ENCODE results near the gene KRT7.
A peak's percentile ranks its signal among the peaks of the same experiment; 100 is the strongest.

The KRT7 gene

DNA sequence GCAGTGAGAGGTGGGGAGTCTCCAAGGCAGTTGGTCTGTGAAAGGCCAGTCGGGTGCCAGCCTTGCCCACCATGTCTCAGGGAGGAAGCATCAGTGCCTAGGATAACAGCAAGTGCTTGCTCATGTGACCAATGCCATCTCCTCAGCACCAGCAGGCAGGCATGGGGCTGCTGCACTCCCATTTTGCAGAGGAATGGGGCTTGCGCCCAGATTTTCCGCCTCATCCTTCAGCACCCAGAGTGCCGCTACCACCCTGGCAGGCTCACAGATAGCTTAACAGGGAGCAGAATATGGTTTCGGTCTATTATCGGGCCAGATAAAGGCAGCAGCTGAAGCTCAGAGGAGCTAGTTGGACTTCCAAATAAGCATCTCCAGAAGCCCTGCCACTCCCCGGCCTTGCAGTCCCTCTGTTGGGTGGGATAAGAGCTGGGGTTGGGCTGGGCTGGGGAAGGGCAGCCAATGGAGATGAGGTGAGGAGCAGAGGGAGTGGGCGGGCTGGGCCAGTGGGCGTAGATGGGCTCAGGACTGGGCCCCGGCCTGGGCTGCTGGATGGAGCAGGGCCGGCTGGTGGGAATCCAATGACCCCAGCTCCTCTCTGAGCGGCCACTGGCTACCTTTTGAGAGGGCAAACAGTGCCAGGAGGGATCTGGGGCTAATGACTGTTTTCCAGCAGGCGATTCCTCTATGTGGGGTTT, 32.8 kb upstream of the KRT7 start:
- no peak for DNase-seq

DNA sequence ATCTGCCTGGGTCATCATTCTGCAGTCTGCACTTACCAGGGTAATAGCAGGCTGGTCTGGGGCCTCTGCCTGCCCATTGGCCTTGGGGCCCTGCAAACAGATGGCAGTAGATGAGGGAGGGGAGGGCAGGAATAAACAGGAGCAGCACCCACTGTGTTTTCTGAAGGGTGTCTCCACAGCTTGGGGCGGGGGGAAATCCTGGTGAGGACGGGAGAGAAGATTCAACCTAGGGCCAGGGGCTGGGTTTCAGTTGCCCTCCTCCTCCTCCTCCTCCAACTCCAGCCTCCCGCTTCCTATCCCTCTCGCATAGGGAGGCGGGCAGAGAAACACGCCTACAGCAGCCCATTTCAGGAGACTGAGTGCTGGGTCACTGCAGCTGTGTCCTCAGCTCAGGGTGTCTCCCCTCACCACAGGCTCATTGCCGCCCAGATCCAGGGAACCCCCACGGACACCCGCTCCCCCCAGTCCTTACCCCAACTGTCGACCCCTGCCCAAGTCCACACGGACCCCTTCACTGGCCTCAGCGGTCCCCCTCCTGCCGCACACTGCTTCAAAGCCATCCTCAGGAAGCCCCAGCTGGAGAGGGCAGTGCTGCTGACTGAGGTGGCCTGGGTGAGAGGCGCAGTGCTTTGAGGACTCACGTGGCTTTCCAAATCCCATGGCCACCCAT, 32.1 kb upstream of the KRT7 start:
- no peak for DNase-seq

DNA sequence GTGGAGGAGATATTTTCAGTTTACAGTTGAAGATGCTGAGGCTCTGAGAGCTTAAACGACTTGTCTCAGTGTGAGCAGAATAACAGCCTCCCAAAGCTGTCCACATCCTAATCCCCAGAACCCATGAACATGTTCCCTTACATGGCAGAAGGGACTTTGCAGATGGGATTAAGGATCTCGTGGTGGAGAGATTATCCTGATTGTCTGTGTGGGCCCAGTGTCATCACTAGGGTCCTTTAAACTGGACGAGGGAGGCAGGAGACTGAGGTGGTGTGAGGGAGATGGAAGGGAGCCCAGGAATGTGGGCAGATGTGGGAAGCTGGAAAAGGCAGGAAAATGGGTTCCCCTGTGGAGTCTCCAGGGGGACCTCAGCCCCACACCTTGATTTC, 31.6 kb upstream of the KRT7 start:
- DNase-seq = no peak

DNA sequence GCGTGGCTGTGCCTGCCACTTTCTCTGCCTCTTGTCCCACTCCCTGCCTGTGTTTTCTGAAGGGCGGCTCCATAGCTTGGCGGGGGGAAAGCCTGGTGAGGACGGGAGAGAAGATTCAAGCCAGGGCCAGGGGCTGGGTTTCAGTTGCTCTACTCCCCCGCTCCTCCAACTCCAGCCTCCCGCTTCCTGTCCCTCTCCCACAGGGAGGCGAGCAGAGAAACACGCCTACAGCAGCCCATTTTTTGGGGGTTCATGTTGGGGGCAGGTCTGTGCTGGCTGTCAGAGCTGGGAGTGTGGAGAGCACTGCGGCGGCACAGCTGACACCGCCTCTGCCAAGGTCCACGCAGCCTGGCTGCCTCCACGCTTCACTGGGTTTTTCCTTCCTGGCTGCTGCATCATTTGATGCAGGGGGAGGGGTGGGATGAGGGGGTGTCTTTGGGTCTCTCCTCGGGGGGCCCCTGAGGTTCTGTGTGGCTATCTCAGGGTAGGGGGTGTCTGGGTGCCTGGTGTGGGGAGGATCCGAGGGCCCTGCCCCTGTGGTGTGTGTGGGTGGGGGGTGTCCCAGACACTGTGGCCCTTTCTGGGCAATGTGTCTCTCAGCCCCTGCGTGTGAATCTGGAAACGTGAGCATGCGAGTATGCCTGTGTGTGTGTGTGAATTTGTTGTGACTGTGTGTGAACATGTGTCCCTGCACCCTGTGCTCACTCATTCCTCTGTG, 30.5 kb upstream of the KRT7 start:
- peak; percentile 28 to 59 for DNase-seq

DNA sequence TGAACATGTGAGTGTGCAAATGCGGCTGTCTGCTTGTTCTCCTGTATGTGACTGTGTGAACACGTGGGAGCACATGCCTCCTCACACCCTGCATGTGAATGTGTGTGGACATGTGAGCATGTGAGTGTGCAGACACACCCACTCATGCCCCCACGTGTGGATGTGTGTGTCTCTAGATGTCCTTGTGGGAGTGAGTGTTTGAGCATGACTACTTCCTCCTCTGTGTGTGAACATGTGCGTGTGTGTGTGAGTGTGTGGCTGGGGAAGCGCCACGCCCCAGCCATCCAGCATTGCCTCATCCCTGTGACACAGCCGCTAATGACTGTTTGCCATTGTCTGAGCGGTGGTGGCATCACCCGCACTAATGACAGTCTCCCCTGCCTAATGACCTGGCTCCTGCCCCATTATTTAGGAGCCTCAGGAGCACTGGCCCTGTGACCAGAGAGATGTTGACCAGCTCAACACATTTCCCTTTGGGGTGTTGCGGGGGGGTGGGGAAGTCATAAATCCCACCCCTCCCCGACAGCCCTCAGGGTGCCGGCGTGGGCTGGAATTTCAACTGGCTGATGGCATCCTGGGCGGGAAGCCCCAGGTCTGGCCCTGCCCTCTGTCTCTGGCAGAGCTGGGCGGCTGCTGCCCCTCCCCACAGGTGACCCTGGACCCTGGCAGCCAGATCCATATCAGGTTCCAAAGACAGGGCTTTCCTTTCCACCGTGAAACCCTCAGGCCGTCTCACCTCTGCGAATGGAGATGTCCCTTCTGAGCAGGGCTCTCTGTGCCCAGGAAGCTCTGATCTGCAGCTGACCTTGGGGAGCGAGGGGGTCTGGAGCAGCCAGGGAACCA, 29.7 kb upstream of the KRT7 start:
- peak; percentile 25 to 59 for DNase-seq

DNA sequence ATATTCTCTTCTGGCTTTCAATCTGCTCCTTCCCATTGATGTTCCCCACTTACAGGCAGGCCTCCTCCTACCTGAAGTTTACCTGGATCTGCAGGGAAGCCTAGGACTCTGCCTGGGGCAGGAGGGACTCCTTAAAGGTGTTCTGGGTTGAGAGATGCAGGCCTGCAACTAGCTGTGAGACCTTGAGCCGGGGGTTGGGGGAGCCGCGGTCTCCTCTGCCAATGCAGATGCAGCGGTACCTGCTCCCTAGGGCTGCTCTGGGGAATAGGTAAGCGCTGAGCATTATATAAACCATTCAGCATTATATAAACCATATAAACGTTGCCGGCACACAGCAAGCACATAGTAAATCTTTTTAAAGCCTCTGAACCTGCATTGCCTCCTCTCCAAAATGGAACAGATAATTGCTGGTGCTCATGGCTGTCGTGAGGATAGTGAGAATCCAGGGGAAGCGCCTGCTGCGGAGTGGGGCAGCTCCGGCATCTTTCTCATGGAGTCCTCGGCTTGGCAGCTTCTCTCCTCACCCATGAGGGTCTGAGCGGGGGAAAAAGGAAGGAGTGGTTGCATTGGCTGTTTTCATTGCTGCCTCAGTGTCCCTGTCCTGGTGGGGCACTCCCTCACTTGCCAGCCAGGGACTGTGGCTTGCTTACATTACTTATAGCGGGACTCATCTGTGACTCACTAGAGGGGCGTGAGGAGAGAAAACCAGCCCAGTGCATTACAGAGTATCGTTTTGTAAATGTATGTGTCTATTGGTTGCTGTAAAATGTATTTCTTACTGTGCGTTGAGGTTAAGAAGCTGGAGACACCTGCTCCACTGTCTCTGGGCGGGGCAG, 28.7 kb upstream of the KRT7 start:
- DNase-seq = no peak

DNA sequence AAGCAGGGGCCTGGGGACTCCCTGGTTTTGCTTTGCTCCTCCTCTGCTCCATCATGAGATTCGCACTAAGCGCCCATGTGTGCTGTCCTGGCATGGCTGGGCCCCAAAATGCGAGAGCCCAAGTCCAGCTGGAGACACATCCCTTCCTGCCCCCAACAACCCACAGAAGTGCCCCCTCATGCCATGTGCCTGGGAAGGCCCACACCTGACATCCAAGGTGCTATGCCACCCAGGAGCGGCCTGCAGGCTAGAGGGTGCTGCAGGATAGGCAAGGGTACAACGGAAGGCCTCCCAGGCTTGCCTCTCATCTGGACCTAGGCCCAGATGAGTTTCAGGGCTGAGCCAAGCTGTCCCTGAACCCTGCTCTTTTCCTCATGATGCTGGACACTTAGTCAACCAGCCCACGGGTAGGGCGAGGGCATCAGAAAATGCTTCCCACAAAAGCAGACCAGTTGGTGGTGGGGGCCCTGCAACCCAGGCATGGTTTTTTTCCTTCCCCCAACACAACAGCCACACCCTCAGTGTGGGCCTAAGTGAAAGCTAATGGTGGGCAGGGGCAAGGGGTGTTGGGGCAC, 28.0 kb upstream of the KRT7 start:
- DNase-seq = no peak

DNA sequence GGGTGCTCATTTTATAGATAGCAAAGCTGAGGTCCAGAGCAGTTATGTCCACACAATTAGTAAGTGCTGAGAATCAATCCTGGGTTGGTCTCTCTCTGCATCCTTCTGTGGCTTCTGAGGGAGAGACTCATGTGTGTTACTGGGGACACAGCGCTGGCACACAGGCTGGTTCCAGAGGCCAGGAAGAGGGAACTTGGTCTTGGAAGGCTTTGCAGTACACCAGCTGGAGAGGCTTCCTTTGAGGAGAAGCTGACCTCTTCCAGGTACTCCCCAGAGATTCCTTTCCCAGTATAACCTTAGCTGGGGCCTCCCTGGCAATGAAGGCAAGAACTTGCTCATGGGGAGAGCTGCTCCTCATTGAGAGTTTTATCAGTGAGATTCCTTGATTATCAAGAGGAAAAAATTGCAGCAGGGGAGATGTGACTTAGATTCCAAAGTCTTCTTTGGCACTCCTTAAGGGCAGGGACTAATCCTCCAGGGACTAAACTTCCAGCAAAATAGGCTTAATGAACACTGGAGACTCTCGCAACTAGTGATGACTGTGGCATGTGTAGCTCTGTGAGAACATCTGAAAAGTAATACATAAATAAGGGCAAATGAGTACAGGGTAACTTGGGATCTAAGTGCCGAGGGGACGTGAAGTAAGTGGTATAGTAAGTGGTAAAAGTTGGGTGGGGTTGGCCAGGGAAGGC, 27.3 kb upstream of the KRT7 start:
- no peak for DNase-seq

DNA sequence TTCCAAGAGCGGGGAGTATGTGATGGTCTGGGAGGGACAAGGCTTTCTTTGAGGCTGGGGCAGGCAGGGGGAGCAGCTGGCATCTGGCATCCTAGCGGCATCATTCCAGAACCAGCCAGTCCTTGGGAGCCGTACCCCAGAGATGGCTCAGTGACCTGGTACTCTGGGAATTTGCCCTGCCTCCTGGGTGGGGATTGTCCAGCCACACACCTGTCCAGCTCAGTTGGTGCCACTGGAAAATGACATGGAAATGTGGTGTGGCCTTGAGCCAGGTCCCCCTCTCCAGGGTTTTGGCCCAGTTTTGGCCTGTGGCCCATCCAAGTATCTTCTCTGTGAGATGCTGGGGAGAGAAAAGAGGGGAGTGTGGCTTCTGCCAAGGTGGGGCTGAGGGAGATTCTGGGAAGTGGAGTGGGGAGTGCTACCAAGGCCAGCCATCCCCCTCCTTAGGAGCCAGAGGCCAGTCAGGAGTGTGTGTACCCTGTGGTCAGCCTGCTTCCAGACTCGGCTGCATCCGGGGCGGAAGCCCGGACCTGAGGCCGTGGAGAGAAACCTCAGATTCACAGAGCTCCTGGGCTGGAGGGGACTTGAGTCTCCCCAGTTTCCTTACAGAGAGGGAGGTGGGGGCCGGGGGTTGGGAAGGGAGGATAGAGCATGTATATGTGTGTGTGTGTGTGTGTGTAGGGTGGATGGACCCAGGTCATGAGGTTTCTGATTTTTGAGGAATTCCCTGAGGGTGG, 26.6 kb upstream of the KRT7 start:
- DNase-seq = no peak

DNA sequence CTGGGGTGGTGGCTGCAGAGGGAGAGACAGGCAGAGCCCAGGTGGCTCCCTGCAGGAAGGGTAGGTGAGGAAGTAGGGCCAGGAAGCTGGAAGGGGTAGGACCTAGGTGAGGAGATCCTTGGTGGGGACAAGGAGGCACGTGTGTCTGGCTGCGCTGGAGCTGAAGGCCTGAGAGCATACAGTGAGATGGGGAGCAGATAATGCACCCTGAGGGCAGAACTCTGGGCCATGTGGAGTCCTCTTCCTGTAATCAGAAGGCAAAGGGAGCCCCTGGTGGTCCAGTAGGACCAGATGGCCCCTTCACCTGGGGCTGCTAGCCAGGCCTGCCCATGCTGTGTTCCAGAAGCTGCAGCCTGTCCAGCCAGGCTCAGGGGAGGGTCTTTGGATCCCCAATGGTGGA, 25.9 kb upstream of the KRT7 start:
- no peak for DNase-seq

DNA sequence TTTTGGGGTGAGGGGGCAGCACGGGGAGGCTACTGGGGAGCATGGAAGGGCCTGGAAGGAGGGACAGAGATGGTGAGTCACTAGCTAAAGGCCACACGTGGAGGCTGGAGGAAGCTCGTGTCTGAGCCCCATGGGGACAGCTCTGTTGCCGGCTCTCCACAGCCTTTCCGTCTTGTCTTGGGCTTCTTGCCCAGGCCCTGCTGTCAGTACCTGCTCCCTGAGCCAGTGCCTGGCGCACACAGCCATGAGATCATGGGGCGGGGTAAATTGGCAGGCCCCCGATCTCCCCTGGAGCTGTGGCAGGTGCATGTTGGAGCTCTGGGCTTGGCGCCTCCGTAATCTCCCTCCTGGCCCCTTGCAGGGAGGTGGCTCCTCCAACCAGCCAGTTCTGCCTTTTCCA, 25.1 kb upstream of the KRT7 start:
- DNase-seq = no peak

DNA sequence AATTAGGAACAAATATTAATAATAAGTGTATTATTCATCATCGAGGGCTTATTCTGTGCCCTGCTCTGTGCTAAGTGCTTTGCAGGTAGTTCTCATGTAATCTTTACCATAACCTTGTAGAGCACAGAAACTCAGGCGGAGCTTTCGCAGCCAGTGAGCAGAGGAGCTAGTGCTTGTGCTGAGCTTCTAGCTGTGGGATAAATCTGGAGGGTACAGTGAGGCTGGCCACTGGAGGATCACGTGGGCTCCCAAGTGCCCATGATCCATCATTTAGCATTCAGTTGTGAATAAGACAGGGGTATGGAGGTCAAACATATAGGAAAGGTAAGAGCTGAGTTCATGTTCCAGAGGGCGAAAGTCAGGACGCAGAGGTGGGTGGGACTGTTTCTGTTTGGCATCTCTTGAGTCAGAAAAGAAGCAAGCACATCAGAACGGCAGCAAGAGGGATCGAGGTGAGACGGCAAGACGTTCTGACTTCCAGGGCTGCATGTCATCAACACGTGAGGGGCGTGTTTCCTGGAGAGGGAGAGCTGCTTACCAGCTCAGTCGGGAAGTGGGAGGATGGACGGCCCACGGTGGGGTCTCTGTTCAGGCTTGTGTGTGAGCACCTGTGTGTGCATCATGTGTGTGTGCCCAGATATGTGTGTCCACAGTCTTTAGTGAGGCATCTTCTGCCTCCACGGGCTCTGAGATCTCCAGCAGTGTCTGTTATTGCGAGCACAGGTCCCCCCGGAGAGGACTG, 24.4 kb upstream of the KRT7 start:
- no peak for DNase-seq

DNA sequence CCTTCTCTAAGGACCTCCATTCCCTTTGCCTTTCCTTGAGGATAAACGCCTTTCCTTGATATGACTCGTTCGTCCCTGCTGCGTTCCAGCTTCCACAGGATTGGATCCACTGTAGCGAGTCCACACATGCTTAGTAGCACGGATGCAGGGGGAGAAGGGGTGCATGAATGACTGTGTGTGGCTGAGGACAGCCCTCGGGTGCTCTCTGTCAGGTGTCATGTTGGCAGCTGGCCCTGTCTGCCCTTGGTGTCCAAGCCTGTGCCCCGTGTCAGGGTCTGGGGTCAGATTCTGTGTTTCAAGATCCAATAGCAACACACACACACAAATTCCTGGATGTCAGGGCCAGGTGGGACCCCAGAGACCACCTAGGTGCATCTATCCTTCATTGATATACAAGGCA, 23.7 kb upstream of the KRT7 start:
- no peak for DNase-seq

DNA sequence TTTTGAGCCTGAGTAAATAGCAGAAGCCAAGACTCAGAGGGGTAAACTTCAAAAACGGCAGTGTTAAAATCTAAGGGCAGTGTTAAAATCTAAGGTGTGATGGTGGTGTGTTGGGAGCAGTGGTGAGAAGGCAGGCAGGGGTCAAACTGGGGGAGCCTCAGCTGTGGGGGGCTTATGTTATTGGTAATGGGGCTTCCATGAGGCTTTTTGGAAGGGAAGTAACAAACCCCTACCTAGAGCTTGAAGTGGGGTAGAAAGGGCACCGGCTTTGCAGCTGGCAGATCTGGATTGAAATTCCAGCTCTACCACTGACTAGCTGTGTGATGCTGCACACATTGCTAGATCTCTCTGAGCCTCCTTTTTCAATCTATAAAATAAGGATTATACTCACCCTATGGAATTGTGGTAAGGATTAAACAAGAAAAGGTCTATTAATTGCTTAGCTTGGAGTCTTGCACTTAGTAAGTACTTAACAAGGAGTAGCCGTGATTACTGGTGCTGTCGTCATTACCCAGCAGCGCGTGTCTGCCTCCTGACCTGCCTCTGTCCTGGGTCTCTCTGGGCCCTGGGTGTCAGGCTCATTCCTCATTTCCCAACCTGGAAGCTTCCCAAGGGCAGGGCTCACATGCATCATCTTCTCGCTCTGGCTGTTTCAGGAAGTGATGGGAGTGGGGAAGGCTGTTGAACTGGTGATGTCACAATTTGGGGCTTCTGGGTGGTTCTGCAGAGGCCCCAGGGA, 22.7 kb upstream of the KRT7 start:
- no peak for DNase-seq

DNA sequence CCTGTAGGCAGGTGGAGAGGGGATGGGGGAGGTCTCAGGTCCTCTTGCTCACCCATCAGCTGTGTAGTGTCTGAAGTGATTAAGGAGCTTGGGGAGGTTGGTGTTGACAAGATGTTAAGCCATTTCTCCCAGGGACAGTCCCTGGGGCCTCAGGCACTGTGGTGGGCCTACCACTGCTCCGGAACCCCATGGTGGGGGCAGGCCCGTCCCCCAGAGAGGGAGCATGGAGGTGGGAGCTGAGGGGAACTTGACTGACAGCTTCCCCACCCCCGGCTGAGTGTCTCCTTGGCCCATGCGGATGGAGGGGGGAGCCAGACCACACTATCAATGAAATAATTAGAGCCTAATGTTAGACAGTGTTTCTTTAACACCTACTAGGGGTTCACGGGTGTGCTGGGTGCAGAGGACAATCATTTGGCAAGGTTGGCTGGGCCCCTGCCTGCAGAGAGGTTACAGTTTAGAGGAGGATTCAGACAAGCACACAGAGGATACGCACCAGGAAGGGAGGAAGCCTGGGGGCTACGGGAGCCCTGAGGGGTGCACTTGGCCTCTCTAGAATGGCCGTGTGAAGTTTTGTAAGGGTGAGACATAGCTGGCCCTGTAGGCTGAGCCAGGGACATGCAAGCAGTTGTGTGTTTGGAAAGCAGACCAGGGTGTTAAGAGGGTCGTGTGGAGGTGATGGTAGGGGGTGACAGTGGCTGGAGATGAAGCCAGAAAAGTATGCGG, 22.0 kb upstream of the KRT7 start:
- no peak for DNase-seq

DNA sequence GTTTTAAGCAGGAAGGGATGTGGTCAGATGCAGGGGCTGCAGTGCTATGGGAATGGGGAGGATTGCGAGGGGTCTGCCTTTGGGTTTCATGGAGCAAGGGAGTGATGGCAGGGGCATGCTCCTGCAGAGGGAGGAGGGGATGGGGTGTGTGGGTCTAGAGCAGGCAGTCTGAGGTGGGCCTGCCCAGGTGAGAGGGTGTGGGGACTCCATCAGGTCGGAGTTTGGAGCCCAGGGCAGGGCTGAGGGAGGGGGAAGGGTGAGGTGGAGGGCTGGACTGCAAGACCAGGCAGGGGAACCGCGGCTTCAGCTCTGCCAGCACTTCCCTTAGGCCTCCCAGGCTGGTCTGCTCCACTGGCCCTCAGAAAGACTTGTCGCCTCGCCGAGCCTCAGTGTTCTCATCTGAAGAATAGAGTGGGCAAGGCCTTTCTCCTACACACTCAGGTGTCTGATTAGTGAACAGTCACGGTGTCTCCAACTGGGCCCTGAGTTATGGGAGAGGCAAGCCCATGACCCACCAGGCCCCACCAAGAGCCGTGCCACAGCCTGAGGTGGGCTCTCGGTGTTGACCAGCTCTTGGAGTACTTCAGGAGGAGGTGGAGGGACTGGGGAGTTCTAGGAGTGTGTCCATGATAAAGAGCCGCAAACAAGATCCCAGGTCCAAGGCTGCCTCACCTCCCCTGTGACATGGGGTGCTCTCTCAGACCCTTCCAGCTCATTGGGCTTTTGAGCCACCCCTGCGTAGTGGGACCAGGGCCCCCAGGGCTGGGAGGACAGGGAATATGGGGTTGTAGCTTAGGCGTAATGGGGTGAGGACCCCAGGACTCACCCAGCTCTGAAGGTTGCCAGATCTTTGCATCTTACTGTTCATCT, 21.1 kb upstream of the KRT7 start:
- DNase-seq = no peak

All from NCI-H526 (cell line).